C4-2B (cell line): ENCODE data around the gene SH2D6.

Experiments used
- CTCF ChIP-seq: fragments of 450-650 bp; conservative IDR thresholded peaks from 2 replicates; pipeline ENCODE4 v1.5.1; 2017; ENCODE audit warnings: mild to moderate bottlenecking
- ZFX ChIP-seq: fragments of 450-650 bp; IDR thresholded peaks from 2 replicates; pipeline ENCODE4 v1.6.1; 2017

DNA sequence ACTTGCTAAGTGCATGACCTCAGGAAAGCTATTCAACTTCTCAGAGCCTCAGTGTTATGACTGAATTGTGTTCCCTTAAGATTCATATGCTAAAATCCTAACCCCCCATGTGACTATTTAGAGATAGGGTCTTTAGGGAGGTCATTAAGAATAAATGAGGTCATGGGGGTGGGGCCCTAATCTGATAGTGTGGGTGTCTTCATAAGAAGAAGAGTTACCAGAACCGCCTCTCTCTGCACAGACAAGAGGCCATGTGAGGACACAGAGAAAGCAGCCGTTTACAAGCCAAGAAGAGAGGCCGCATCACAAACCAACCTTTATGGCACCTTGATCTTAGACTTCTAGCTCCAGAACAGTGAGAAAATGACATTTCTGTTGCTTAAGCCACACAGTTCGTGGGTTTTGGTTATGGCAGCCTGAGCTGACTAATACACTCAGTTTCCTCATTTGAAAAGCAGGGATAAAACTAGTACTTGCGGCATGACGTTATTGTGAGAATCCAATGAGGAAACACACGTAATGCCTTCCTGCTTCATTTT, 9.9 kb downstream of the SH2D6 start:
- TF ChIP-seq CTCF (no peak), ZFX (no peak)
